ENCODE results near the gene SPATA6L. TPM values are rescaled to one million over a fixed set of nuclear protein-coding genes. Genes with fewer than 3 reads are reported as not detected.

SPATA6L gene
- total RNA-seq, 4 donors from 2014 or later = 0.91 to 3.0 (median 1.8) TPM

DNA sequence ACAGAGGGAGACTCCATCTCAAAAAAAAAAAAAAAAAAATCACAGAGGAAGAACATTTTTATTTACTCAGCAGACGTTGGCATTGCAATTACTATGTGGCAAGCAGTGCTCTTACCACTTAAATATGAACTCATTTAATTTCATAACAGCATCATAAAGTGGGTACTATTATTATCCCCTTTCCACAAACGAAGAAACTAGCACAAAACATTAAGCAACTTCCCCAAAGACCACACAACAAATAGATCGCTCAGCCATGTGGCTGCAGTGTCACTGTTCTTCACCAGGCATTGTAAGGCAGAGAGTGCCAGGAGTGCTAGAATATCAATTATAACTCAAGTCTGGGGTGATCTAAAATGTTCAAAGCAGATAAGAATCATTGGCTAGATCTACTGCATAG is 74.0 kb downstream of the SPATA6L start:
- no peaks in the 10 kb centered on the region for H3K36me3 ChIP-seq
- no peak for DNase-seq
- no peak for TF ChIP-seq POLR2A (IDR thresholded peaks at IDR 0.05)
- TF ChIP-seq, protein P1, sequence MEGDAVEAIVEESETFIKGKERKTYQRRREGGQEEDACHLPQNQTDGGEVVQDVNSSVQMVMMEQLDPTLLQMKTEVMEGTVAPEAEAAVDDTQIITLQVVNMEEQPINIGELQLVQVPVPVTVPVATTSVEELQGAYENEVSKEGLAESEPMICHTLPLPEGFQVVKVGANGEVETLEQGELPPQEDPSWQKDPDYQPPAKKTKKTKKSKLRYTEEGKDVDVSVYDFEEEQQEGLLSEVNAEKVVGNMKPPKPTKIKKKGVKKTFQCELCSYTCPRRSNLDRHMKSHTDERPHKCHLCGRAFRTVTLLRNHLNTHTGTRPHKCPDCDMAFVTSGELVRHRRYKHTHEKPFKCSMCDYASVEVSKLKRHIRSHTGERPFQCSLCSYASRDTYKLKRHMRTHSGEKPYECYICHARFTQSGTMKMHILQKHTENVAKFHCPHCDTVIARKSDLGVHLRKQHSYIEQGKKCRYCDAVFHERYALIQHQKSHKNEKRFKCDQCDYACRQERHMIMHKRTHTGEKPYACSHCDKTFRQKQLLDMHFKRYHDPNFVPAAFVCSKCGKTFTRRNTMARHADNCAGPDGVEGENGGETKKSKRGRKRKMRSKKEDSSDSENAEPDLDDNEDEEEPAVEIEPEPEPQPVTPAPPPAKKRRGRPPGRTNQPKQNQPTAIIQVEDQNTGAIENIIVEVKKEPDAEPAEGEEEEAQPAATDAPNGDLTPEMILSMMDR (IDR thresholded peaks at IDR 0.05) = no peak
- no peaks in the 10 kb centered on the region for H3K27me3 ChIP-seq
- H3K4me3 ChIP-seq = no peak overlapping the region
- 38 to 67% methylated on average over 3 of the region's 3 CpGs for WGBS, 2 donors
- H3K9me3 ChIP-seq = no peaks in the 10 kb centered on the region
- H3K4me1 ChIP-seq = peaks cover 0 to 25% (median 7%) of the 10 kb centered on the region in 3 donors
- intact Hi-C loops (cut with DNase I) = no loop called here
- H3K27ac ChIP-seq = no peak overlapping the region

DNA sequence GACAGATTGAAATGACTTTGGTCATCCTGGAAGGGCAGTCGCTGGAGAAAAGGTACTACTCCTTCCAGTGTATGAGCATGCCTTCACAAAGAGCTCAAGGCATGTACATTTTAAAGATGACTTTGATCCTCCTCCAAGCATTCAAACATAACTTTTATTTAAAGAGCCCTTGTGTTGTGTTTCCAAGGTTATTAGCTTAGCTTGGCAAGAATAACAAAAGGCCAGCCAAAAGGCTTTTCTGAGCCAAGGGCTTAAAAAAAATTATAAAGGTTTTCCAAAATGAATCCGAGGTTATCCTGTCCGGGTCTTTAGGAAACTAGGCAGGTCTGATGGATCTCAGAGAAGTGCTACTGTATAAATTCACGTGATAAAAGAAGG is 75.2 kb downstream of the SPATA6L start:
- H3K9me3 ChIP-seq = no peaks in the 10 kb centered on the region
- H3K27me3 ChIP-seq = no peaks in the 10 kb centered on the region
- intact Hi-C loops (cut with DNase I) = no loop called here
- DNase-seq = no peak
- TF ChIP-seq, protein P1 (IDR thresholded peaks at IDR 0.05) = no peak
- no peak for TF ChIP-seq POLR2A (IDR thresholded peaks at IDR 0.05)
- 32 to 37% methylated on average over 4 of the region's 4 CpGs for WGBS, 2 donors
- H3K4me1 ChIP-seq = peaks cover 0 to 23% (median 7%) of the 10 kb centered on the region in 3 donors
- H3K4me3 ChIP-seq = no peak overlapping the region
- no peaks in the 10 kb centered on the region for H3K36me3 ChIP-seq
- peak overlapping the region in 1 of 4 donors; percentile 1 for H3K27ac ChIP-seq

DNA sequence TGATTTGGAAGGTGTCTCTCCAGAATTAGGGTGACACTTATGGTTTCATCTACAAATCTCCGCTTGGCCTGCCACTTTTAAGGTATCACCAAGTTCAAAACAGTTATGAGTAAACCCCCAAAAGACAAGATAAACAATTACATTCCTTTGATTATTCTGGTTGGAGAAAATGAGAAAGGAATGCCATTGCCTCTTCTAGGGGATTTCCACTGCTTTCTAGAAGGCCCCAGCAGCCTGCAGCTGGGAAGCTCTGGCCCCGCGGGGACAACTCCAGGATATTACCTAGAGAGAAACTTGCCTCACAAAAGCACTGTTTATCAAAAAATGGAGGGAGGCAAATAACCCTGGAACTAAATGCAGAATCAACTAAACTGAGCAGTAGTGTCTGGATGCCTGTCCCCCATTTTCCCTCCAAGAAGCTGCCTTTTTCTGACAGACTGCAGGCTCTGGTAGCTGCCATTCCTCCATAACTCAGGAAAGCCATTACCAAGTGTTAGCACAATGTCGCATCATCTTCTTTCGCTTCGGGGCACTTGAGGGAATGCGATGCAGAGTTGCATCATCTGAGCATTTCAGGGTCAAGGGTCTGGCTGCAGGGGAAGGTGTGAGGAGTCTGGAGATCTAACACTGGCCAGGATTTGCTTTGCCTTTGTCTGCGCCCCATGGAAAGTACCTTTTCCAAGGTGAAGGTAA is 75.7 kb downstream of the SPATA6L start:
- no peaks in the 10 kb centered on the region for H3K27me3 ChIP-seq
- H3K27ac ChIP-seq = peak overlapping the region in 1 of 4 donors; percentile 1
- 53 to 58% methylated on average over 7 to 8 of the region's 8 CpGs for WGBS, 2 donors
- intact Hi-C loops (cut with DNase I) = no loop called here
- no peak overlapping the region for H3K4me3 ChIP-seq
- TF ChIP-seq, protein P1 (IDR thresholded peaks at IDR 0.05) = no peak
- TF ChIP-seq POLR2A (IDR thresholded peaks at IDR 0.05) = no peak
- H3K36me3 ChIP-seq = no peaks in the 10 kb centered on the region
- H3K9me3 ChIP-seq = no peaks in the 10 kb centered on the region
- no peak for DNase-seq
- H3K4me1 ChIP-seq = peaks cover 0 to 21% (median 7%) of the 10 kb centered on the region in 3 donors

DNA sequence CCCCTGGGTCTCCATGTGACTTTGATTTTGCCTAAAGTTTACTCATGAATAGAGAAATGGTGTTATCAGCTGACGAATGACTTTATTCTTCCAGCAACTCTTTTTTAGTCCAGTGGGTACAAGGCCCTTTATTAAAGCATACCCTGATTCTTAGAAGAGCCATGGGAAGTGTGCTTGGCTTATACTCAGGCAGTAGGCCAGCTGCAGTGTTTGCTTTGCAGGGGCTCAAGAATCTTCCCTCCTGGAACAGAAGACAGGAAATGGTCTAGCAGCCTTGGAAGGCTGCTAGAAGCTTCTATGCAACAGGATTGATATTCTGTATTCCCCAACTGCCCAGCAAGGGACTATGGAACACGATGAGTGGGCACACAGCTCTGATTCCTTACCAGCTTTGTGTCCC is 77.6 kb downstream of the SPATA6L start:
- no peak for TF ChIP-seq POLR2A (IDR thresholded peaks at IDR 0.05)
- TF ChIP-seq, protein P1 (IDR thresholded peaks at IDR 0.05) = no peak
- peak overlapping the region in 1 of 4 donors; percentile 16 for H3K27ac ChIP-seq
- H3K36me3 ChIP-seq = no peaks in the 10 kb centered on the region
- no peaks in the 10 kb centered on the region for H3K27me3 ChIP-seq
- intact Hi-C loops (cut with DNase I) = loop anchor here (10.0 kb wide), 1 partner anchor 94 kb away; the partner anchor contains the start of gene SLC1A1
- no peak overlapping the region for H3K4me3 ChIP-seq
- peaks cover 0 to 21% (median 7%) of the 10 kb centered on the region in 3 donors for H3K4me1 ChIP-seq
- H3K9me3 ChIP-seq = no peaks in the 10 kb centered on the region
- 59 to 60% methylated on average over 2 of the region's 2 CpGs for WGBS, 2 donors
- no peak for DNase-seq

DNA sequence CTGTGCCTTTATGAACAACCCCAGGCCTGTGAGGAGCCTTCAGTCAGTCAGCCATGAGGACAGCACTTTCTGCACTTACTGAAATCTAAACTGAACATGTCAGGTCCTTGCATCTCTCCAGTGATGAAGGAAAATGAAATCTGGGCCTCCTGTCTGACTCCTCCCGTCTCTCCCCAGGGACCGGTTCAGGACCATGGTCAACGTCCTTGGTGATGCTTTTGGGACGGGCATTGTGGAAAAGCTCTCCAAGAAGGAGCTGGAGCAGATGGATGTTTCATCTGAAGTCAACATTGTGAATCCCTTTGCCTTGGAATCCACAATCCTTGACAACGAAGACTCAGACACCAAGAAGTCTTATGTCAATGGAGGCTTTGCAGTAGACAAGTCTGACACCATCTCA is 81.1 kb downstream of the SPATA6L start:
- WGBS, 2 donors = 92 to 93% methylated on average over 4 to 5 of the region's 5 CpGs

More for the DNA sequence above, 81.1 kb downstream of the SPATA6L start:
- H3K9me3 ChIP-seq = no peaks in the 10 kb centered on the region
- H3K27me3 ChIP-seq = no peaks in the 10 kb centered on the region
- no peak for DNase-seq
- H3K36me3 ChIP-seq = peaks cover 0 to 7% (median 0%) of the 10 kb centered on the region in 3 donors
- H3K27ac ChIP-seq = no peak overlapping the region
- intact Hi-C loops (cut with DNase I) = loop anchor here (10.0 kb wide), 1 partner anchor 90 kb away; the partner anchor contains the start of gene SLC1A1
- peaks cover 0 to 14% (median 0%) of the 10 kb centered on the region in 3 donors for H3K4me1 ChIP-seq
- TF ChIP-seq POLR2A (IDR thresholded peaks at IDR 0.05) = no peak
- H3K4me3 ChIP-seq = no peak overlapping the region

Data from esophagus squamous epithelium (tissue), 5 donors.